ENCODE data around the gene CPEB1.
"Not testable (repeated sequence)": the region's sequence is repeated elsewhere in the genome, so short reads cannot be mapped to it uniquely, and the experiment has no call there.

The CPEB1 gene

DNA sequence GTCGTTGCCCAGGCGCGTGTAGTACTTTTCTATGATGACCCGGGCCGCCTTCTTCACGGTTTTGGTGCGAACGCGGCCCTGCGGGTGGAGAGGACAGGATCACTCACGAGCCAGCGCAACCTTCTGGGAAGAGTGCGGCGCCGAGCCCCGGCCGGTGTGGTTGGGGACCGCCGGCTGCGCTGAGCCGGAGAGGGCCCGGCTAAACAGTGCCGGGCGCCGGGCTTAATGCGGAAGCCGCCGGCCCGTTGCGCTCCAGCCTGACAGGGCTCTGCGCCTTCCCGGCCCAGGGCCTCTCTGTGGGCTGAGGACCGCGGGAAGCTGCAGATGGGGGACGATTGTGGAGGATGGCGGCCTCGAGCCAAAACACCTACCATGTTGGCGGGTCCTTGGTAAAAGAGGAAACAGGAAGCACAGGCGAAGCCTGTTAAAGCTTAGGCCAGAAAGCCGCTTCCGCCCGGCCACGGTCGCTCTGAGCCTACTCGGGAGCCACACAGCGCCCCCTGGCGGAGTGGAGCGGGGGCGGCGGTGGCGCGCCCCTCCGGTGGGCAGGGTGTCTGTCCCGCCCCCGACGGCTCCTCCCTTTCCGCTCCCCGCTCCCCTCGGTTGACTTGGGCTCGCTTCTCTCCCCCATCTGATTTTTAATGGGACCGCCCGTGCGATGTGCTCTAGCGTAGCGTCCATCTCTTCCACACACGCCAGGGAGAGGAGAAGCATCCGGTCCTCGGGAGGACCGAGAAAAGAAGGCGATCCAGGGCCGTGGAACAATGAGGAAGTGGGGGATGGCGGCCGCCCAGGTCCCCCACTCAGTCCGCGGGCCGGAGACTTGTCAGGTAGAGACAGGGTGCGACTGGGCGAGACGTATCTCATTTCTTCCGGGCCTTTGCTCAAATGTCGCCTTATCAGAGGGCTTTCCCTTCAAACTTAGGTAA, 106.8 kb downstream of the CPEB1 start, which contains the start of gene RPS17:
Gene RPS17, minus strand, starts transcription at position 403 of the 929 bp plus-strand sequence. Its CDS starts 29 bp downstream, at position 374.
- DNase-seq, result peak; percentile 98

DNA sequence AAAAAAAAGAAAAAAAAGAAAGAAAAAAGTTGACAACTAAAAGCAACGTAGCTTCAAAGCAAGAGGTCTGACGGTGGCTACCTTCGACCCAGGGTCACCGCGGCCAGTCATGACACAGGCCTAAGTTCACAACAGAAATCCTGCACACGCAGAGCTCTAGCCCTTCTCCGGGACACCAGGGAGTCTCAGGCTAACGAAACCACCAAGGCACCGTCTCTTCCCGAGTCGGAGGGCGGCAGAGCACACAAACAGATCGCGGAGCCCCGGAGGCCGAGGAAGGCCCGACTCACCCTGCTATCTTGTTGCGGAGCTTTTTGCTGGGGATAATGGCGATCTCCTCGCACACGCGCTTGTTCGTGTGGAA, 107.5 kb downstream of the CPEB1 start:
- DNase-seq, result no peak

DNA sequence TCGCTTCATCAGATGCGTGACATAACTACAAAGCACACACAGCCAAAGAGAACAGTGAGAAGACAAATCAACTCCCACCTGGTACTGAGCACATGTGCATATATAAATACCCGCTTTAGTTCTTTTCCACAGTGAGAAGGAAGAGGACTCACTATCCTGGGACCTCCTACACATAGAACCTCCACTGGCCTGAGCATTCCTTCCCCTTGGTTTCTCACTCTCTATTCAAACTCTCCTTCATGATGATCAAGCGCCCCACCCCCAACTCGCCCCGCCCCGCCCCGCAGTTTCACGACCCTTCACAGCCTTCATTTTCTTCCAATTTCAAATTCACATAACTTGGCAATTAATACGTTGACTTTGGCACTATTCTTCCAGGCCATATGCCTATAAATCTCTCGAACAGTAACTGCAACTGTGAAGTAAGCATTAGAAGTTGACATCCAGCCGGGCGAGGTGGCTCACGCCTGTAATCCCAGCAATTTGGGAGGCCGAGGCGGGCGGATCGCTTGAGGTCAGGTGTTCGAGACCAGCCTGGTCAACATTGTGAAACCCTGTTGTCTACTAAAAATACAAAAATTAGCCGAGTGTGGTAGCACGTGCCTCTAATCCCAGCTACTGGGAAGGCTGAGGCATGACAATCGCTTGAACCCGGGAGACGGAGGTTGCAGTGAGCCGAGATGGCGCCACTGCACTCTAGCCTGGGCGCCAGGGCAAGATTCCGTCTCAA, 108.0 kb downstream of the CPEB1 start:
- DNase-seq, result no peak

DNA sequence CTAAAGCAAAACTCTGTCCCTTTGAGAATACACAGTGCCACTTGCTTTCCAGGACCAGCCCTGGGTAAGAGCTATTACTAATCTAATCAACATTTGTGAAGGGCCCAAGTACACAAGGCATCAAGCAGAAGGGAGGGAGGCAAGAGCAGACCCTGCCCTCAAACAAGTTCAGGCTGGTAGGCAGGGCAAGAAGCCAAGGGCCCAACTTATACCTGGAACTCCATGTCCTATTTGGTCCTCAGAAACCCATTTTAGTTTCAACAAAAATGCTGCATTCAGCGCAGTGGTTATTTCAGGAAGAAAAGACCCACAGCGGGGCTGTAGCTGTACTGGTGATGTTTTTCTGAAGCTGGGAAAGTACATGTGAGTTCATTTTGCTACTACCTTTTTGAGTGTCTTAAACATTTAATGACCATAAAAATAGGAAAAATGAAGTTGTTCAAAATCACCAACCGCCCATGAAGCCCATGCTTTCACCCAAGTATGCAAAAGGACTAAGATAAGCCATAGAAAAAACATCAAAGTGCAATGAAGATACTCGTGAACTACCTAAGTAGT, 109.7 kb downstream of the CPEB1 start:
- DNase-seq, result no peak

DNA sequence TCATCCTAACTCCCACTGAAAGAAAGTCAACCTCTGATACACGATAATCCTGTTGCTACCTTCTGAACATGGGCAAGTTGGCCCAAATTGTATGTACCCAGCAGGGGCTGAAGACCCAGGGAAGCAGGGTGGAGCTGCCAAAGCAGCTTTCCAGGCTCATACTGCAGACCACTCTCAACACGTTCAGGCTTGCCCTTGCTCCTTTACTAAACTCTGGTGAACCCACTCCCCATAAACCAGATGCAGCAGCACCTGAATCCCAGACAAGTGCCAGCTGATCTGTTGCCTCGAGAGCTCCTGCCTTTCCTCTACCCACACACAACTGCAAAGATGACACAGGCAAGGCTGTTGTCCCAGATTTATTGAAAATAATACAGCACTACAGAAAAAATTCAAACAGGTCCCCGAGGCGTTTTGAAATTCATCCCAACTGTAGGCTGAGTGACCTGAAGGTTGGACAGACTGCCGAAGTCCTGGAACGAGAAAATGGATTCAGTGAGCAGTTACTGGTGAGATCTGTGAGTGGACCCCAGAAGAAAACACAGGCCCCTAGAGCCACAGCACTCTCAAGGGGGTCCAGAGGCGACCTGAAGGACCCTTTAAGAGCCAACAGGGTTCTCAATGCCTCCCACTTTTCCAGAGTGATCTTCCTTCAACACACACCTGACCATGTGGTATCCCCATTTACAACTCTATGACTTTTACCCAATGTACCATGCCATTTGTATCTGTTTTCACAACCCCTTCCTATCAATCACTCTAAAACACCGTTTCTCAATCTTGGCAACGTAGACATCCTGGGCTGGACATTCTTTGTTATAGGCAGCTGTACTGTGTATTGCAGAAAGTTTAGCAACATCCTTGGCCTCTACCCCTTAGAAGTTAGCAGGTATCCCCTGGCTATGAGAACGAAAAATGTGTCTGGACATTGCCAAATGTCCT, 110.5 kb downstream of the CPEB1 start:
- DNase-seq, result no peak

DNA sequence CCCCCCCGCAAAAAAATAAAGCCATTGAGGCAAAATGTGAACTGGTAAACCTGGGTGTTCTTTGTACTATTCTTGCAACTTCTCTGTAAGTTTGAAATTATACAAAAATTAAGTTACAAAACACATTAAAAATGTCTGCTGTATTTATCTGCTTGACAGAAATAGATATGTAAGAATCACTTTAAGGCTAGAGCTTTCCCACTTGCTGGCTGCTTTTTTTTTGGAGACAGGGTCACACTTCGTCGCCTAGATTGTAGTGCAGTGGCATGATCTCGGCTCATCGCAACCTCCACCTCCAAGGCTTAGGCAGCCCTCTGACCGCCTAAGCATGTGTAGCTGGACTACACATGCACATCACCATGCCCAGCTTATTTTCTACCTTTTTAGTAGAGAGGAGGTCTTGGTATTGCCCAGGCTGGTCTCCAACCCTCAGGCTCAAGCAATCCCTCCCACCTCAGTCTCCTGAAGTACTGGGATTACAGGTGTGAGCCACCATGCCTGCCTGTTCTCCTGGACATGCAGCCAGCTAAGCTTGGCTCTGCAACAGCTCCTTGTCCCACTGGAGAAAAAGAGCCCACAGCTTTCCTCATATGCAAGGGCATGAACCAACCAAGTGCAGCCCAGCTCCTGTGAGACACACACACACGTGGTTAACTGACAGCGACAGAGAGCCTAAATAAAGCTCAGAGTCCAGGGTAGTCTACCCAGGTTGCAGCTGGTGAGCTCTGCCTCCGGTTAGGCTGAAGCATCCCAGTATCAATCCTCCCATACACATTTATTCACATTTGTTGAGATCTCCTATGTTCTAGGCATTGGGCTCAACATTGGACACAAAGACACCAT, 111.4 kb downstream of the CPEB1 start:
- DNase-seq, result no peak

DNA sequence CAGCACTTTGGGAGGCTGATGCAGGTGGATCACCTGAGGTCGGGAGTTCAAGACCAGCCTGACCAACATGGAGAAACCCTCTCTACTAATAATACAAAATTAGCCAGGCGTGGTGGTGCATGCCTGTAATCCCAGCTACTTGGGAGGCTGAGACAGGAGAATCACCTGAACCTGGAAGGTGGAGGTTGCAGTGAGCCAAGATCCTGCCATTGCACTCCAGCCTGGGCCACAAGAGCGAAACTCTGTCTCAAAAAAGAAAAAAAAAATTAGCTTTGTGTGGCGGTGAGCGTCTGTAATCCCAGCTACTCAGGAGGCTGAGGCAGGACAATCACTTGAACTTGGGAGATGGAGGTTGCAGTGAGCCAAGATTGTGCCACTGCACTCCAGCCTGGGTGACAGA, 112.0 kb downstream of the CPEB1 start:
- DNase-seq, result not testable (repeated sequence)

DNA sequence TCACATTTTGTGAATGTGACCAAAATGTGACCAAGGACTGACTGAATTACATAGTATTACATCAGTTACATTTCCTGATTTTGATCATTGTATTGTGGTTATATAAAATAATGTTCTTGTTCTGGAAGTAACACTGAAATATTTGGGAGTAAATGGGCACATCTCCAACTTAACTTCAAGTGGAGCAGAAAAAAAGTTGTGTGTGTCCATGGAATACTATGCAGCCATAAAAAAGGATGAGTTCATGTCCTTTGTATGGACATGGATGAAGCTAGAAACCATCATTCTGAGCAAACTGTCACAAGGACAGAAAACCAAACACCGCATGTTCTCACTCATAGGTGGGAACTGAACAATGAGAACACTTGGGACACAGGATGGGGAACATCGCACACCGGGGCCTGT, 112.7 kb downstream of the CPEB1 start:
- DNase-seq, result not testable (repeated sequence)

DNA sequence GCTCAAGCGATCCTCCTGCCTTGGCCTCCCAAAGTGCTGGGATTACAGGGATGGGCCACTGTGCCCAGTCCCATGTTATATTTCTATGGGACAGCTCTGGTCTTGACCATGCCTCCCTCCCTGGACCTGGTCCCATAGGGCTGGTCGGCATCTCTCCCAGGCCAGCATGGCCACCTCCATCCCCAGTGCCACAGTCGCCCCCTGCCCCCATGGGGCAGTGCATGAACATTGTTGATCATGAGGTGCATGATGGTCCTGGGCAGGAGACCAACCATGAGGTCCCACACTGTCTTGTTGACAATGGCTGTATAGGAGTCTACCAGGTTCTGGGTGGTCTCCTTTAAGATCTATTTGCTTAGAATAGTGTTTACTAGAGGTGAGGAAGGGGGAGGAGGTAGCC, 113.4 kb downstream of the CPEB1 start:
- DNase-seq, result no peak

DNA sequence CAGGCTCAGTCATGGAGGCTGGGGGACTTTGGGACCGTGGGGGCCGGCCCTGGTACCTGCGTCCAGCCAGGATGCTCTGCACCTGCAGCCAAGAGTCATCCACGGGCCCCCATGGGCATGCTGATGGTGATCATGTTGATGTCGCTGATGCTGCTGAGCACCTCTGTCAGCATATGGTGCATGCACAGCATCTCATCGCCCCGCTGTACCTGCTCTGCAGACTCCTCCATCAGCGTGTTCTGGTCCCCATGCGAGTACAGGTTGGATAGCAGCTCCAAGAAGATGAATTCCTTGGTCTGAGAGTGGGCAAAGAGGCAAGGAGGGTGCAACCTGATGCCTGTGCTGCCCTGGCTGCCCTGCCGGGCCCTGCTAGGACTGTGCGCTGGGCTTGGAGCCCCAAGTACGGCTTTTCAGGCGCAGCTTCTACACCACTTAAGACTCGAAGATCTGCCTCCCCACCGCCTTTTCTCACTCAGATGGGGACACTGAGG, 114.1 kb downstream of the CPEB1 start:
- no peak for DNase-seq

DNA sequence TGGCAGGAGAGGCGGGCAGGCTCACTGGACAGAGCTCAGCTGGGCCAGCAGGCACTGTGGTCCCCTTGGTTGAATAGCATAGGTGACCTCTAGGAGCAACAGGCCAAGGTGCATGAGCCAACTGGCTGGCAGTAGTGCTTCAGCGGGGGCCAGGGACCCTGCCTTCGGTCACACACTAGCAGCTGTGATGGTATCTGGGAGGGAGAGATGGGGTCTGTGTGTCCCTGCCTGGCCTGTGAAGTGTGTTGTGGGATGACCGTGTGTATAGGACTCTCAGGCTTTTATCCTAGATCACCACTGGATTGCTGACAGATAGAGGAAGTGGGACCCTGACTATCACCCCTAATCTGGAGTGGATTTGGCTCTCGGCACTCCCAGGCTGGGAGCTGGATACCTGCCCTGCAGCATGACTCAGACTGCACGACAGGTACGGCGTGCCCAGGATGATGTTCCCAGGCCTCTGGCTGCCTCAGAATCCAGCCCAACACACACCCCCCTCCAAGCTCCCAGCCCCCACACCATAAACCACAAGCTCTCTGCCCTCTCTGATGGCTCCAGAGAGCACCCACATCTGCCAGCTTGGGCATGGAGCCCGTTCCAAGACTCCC, 114.7 kb downstream of the CPEB1 start:
- no peak for DNase-seq

DNA sequence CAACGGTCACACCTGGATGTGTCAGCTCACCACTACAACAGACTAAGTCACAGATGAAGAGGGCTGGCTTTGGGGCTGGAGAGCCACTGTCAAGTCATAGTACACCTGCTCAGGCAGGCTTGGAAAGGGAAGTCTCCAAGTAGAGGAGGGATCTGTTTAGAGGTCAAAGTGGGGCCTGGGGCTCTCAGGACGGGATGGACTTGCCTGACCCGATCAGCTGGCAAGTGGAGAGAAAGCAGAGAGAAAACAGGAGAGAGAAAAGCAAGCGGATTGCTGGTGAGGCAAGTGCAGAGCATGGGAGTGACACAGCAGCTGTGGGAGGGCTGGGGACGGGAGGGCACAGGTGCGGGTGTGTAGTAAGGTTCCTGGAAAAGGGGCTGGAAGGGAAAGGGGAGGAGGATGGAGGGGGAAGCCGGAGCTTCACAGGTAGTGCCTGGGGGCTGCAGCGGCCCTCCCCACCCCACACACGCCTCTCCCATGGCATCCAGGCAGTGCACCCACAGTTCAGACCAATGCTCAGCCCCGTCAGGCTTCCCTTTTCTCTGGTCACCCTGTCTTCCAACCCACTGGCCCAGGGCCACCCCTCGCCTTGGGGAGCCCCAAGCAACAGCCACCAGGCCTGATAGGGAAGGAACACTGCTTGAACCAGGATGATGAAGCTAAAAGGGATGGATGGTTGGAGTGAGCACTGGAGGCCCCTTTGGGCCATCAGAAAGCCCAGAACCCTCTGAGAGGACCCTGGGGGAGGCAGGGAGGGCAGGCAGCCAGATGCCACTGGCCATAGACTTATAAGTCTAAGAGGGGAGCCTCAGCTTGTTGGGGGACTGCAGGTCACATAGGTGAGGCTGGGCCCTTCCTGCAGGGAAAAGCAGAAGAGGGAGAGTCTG, 115.4 kb downstream of the CPEB1 start:
- DNase-seq, result no peak

DNA sequence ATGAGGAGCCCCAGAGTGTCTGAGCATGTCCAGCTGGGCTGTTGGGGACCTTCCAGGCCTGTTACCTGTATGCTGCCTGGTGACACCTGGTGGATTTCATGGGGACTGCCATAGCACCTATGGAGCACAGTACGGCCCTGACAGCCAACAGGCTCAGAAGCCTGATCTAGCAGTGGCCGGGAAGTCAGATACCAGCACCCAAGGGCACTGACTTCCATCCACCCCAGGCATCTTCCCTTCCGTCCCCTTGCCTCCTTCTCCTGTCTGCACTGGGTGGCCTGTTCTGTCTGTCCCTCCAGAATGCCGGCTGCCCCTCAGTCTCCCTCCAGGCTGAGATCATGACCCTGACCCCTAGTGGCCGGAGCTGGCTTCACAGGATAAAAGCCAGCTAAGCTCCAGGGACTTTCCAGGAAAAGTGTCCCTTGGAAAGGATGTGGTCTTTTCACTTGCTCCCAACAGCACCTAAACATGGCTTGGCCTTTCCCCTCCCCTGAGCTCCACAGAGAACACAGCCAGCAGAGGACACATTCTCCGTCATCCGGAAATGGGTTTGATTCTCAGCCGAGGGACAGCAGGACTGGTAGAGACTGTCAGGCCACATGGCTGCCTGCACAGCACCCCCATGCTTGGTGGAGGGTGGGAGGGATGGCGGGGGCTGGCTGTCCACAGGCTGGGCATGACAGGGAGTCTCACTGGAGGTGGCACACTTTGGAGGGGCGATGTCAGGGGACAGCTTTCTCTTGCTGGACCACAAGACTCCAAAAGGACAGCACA, 116.4 kb downstream of the CPEB1 start:
- DNase-seq, result peak; percentile 78

DNA sequence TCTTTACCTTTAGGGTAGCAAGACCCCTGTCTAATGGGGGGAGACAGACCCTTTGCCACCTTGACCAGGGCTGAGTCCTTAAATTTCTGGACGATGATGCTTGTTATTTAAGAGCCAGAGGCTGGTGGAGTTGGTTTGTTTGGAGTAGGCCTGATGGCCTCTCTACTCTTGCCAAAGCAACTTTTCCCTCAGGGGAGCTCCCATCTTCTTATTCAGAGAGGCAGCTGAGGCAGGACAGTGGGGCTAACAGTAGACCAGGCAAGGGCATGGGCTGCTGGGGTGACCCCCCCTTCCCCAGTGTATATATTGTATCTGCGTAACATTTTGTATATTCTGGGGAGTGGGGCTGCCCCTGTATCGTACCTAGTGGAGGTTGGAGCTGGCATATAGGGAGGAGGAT, 117.2 kb downstream of the CPEB1 start:
- DNase-seq, result no peak

DNA sequence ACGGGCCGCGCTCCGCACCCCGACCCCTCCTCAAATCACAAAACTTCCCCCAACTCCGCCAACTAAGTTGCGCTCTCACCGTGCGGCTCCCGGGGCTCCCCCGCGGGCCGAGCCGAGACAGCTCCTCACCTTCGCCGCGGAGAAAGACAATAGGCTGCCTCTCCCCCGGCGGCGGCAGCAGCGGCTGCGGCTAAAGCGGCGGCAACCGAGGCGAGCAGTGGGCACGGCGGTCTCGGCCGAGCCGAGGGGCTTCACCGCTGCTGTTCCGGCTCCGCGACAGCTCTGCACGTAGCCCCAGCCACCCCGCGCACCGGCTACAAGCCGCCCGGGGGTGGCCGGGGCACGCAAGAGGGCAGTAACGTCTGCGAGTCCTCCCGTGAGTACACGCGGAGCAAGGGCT, 133.6 kb downstream of the CPEB1 start:
- DNase-seq, result not testable (repeated sequence)

DNA sequence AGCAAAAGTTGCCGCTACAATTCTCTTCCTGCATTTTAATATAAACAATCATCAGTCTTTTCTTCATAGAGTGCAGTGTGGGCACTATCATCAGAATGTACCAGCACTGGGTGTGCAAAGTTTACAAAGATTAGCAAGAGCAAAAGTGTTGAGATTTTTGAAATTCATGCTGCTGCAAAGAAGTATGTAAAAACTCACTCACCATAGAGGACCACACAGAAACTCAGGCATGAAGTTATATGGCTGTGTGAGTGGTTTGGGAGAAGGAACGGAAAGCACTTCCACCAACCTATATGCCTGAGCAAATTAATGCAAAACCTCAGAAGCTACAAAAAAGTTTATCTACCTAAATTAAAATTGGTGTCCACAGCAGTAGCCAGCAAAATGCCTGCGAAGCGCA, 139.5 kb downstream of the CPEB1 start:
- DNase-seq, result not testable (repeated sequence)

DNA sequence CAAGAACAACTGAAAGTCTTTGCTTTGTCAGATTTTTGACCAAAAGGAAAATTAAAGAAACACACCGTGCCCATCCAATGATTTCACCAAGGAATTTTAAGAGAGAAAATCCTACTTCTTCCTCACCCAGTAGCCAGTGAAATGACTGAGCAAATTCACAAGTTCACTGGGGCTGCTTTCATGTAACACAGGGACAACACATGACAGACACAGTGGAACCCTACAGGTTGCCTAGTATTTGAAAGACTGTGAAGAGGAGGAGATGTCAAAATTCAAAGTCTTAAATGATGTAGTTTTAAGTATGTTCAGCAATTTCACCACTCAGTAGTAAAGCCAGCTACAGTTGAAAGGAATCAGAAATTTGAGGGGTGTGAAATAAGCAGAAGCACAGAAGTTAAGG, 140.1 kb downstream of the CPEB1 start:
- not testable (repeated sequence) for DNase-seq

DNA sequence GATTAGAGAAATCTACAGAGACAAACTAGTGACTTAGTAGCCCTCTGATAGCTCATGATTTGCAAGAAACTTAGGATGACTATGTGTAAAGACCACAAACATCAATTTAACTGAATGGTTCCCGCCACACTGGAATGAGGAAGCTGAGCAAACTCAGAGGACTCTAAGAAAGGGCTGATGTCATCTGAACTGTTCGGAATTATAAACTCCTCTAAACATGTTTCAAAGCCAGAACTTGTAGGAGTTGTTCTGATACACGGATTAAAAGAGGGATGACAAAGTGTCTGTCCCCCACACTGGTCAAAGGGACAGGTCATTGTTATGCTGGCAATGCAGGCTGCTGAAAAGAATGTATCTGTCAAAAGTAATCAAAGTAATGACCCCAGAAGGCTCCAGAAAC, 141.3 kb downstream of the CPEB1 start:
- DNase-seq, result not testable (repeated sequence)

DNA sequence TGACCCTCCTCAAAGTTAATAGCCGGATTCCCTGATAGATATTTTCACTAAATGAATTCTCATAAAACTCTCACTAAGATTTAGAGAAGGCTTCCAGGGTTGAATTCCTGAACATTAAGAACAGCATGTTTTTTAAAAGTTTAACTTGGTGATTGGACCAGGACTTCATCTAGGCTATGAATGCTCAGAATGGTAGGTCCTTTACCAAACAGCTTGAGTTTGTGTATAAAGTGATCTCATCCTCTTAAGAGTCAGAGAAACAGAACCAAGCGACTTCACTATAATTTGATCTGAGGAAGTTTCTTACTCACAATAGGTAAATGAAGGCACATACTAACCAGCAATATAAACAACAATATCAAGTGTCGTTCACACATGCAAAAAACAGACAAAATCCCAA, 143.1 kb downstream of the CPEB1 start:
- not testable (repeated sequence) for DNase-seq

Measured in CD4-positive, alpha-beta T cell treated with Interleukin-21 for 1 hour (primary cell).